WTC11 (cell line): ENCODE results near the gene OPA1.

Experiments used
- ATF6 ChIP-seq: sonication (generic); formaldehyde crosslinking; IDR thresholded peaks from 2 replicates; pipeline ENCODE4 v1.8.1; 2023; ENCODE audit warnings: mild to moderate bottlenecking, missing genetic modification reagents
- JUN ChIP-seq: sonication (generic); formaldehyde crosslinking; IDR thresholded peaks from 2 replicates; pipeline ENCODE4 v1.8.0; 2023; ENCODE audit warnings: mild to moderate bottlenecking, missing genetic modification reagents
- TF ChIP-seq, protein P1 (sequence below): sonication (generic); formaldehyde crosslinking; IDR thresholded peaks from 2 replicates; pipeline ENCODE4 v1.8.0; 2022; ENCODE audit warnings: mild to moderate bottlenecking, missing genetic modification reagents

- TF ChIP-seq, protein P1, sequence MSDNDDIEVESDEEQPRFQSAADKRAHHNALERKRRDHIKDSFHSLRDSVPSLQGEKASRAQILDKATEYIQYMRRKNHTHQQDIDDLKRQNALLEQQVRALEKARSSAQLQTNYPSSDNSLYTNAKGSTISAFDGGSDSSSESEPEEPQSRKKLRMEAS (CRISPR knock-in tag): no peak
- no peak for TF ChIP-seq ATF6 (CRISPR knock-in tag)
- no peak for TF ChIP-seq JUN (CRISPR knock-in tag)
Measured at GRCh38 chr3:193621127-193621526, 28.1 kb downstream of the OPA1 start.
